GM13976 (cell line): Measurements from ENCODE around the gene PCYOX1L.

Source experiments
- DNase-seq: peaks from one replicate; pipeline ENCODE4 v3.0.0; 2012; ENCODE audit warnings: low spot score
- CTCF ChIP-seq: IDR thresholded peaks from 2 replicates; pipeline ENCODE4 v1.5.1; 2012; ENCODE audit warnings: borderline replicate concordance, mild to moderate bottlenecking; ENCODE audit not compliant: insufficient read depth; ENCODE audit errors: extremely low read depth, missing control alignments, control extremely low read depth
- in situ Hi-C: fragments of 300-500 bp; cut with MboI; formaldehyde crosslinking; loops from one replicate; pipeline ENCODE4 v1.12.0; 2022; ENCODE audit warnings: low sequenced_read_pairs, mixed read lengths, inconsistent platforms; ENCODE audit not compliant: unreplicated experiment

Gene PCYOX1L

GRCh38 chr5:149333711-149334443, 24.0 kb upstream of the PCYOX1L start:
- no peak for DNase-seq
- no peak for TF ChIP-seq CTCF
- in situ Hi-C loops, result no loop called here

GRCh38 chr5:149337736-149338135, 20.1 kb upstream of the PCYOX1L start:
- in situ Hi-C loops, result no loop called here

GRCh38 chr5:149338364-149338763, 19.5 kb upstream of the PCYOX1L start:
- DNase-seq, result no peak
- no peak for TF ChIP-seq CTCF
- in situ Hi-C loops, result no loop called here

More at GRCh38 chr5:149337736-149338135, 20.1 kb upstream of the PCYOX1L start:
- DNase-seq, result no peak
- no peak for TF ChIP-seq CTCF

- no peak for TF ChIP-seq CTCF
- DNase-seq, result no peak
- in situ Hi-C loops, result no loop called here
Observed at GRCh38 chr5:149340920-149341319, 16.9 kb upstream of the PCYOX1L start.

- no peak for TF ChIP-seq CTCF
- DNase-seq, result no peak
- in situ Hi-C loops, result no loop called here
Observed at GRCh38 chr5:149341876-149342275, 16.0 kb upstream of the PCYOX1L start.

- no peak for TF ChIP-seq CTCF
- in situ Hi-C loops, result no loop called here
- no peak for DNase-seq
Observed at GRCh38 chr5:149344151-149344550, 13.7 kb upstream of the PCYOX1L start.
